MM.1S (cell line): ENCODE measurements around the gene STMP1.

Experiments
- EZH2 ChIP-seq: fragments of 300-600 bp; sonication (generic); optimal IDR thresholded peaks from 2 replicates; pipeline ENCODE3; 2017; ENCODE audit warnings: low read depth, mild to moderate bottlenecking, antibody characterized with exemption, low read length, mixed read lengths
- EZH2phosphoT487 ChIP-seq: fragments of 300-600 bp; sonication (generic); IDR thresholded peaks from 2 replicates; pipeline ENCODE4 v1.6.1; 2018; ENCODE audit warnings: antibody characterized with exemption, low read length
- TF ChIP-seq, protein P1 (sequence below): fragments of 300-600 bp; sonication (generic); IDR thresholded peaks from 2 replicates; pipeline ENCODE4 v1.5.1; 2016; ENCODE audit warnings: antibody characterized with exemption, low read length, mixed read lengths

DNA sequence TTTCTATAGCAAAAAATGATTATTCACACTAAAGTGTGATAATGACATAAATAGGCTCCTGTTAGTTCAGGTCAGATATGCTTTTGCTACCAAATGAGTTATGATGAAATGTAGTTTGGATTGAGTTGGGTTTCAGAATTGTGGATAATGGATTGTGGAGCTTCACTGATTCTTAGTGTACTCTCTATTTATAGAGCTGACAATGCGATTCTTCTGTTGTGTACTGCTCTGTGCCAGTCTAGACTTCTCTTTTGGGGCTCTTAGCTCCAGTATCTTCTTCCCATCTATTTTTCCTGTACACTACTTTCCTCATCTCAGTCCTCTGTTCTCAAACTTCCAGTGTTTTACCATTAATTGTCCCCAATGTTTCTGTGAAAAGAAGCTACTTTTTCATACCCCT, 7.5 kb downstream of the STMP1 start:
- TF ChIP-seq, protein P1, sequence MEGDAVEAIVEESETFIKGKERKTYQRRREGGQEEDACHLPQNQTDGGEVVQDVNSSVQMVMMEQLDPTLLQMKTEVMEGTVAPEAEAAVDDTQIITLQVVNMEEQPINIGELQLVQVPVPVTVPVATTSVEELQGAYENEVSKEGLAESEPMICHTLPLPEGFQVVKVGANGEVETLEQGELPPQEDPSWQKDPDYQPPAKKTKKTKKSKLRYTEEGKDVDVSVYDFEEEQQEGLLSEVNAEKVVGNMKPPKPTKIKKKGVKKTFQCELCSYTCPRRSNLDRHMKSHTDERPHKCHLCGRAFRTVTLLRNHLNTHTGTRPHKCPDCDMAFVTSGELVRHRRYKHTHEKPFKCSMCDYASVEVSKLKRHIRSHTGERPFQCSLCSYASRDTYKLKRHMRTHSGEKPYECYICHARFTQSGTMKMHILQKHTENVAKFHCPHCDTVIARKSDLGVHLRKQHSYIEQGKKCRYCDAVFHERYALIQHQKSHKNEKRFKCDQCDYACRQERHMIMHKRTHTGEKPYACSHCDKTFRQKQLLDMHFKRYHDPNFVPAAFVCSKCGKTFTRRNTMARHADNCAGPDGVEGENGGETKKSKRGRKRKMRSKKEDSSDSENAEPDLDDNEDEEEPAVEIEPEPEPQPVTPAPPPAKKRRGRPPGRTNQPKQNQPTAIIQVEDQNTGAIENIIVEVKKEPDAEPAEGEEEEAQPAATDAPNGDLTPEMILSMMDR: no peak
- no peak for TF ChIP-seq EZH2
- TF ChIP-seq EZH2phosphoT487: no peak
